Measurements from ENCODE around the gene PLEK. TPM values are rescaled to one million over a fixed set of nuclear protein-coding genes. Genes with fewer than 3 reads are reported as not detected.

PLEK gene
- total RNA-seq, 3 donors from 2014 or later = 3.6 to 20.5 (median 11.7) TPM

DNA sequence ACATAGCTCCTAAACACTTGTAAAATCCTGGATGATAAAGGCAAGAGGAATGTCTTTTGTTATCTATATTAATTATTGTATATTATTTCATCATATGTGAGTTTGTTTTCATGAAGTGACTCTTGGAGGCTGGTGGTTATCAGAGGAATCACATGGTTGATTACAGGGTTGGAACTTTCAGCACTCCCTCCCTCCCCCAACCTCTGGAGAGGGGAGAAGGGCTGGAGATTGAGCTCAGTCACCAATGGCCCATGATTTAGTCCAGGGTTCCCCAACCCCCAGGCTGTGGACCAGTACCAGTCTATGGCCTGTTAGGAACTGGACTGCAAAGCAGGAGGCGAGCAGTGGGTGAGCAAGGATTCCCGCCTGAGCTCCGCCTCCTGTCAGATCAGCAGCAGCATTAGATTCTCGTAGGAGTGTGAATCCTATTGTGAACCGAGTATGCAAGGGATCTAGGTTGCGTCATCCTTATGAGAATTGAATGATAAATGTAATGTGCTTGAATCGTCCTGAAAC lies 64.3 kb downstream of the PLEK start:
- no peak for DNase-seq (ENCODE audit: low spot score in 2 of 2)
- Histone ChIP-seq H3K27me3 (no peaks in the 10 kb centered on the region), H3K9me3 (no peaks in the 10 kb centered on the region), H3K27ac (no peak overlapping the region), H3K4me3 (no peak overlapping the region), H3K36me3 (no peaks in the 10 kb centered on the region), H3K4me1 (no peaks in the 10 kb centered on the region)
- intact Hi-C loops (cut with DNase I; ENCODE audit: low total_unique reads) = no loop called here
- TF ChIP-seq POLR2A (IDR thresholded peaks at IDR 0.05) = no peak
- TF ChIP-seq, protein P1, sequence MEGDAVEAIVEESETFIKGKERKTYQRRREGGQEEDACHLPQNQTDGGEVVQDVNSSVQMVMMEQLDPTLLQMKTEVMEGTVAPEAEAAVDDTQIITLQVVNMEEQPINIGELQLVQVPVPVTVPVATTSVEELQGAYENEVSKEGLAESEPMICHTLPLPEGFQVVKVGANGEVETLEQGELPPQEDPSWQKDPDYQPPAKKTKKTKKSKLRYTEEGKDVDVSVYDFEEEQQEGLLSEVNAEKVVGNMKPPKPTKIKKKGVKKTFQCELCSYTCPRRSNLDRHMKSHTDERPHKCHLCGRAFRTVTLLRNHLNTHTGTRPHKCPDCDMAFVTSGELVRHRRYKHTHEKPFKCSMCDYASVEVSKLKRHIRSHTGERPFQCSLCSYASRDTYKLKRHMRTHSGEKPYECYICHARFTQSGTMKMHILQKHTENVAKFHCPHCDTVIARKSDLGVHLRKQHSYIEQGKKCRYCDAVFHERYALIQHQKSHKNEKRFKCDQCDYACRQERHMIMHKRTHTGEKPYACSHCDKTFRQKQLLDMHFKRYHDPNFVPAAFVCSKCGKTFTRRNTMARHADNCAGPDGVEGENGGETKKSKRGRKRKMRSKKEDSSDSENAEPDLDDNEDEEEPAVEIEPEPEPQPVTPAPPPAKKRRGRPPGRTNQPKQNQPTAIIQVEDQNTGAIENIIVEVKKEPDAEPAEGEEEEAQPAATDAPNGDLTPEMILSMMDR (IDR thresholded peaks at IDR 0.05) = no peak
- TF ChIP-seq POLR2AphosphoS5 (IDR thresholded peaks at IDR 0.05) = no peak

DNA sequence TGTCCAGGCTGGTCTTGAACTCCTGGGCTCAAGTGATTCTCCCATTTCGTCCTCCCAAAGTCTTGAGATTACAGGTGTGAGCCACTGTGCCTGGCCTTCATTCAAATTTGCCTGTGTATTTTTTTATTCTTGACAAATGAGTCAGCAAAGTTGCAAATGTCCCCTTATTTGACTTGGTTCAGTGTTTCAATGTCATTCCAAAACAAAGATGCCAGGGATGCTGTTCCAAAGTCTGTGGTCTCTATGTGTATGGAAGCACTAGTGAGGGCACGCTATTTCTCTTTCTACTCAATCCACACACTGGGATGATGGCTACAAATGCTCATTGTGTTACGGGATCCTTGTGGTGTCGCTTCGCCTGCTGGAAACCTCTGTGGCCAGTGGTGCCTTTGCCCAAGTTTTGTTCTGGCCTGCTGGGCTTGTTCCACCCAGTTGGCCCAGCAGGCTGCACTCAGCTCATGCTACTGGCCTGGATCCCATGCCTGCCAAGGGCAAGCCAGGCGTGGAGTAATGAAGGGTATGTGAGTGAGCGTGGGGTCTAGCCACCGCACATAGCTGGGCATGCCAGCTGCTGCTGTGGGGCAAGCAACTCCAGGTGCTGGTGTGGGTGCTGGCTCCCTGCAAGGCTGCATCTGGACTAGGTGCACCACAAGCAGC lies 66.4 kb downstream of the PLEK start:
- no peaks in the 10 kb centered on the region for H3K4me1 ChIP-seq
- no peak for TF ChIP-seq POLR2A (IDR thresholded peaks at IDR 0.05)
- no peak for TF ChIP-seq POLR2AphosphoS5 (IDR thresholded peaks at IDR 0.05)
- TF ChIP-seq, protein P1 (IDR thresholded peaks at IDR 0.05) = no peak
- H3K36me3 ChIP-seq = no peaks in the 10 kb centered on the region
- DNase-seq (ENCODE audit: low spot score in 2 of 2) = no peak
- intact Hi-C loops (cut with DNase I; ENCODE audit: low total_unique reads) = no loop called here
- H3K27ac ChIP-seq = no peak overlapping the region
- no peaks in the 10 kb centered on the region for H3K27me3 ChIP-seq
- no peaks in the 10 kb centered on the region for H3K9me3 ChIP-seq
- H3K4me3 ChIP-seq = no peak overlapping the region

DNA sequence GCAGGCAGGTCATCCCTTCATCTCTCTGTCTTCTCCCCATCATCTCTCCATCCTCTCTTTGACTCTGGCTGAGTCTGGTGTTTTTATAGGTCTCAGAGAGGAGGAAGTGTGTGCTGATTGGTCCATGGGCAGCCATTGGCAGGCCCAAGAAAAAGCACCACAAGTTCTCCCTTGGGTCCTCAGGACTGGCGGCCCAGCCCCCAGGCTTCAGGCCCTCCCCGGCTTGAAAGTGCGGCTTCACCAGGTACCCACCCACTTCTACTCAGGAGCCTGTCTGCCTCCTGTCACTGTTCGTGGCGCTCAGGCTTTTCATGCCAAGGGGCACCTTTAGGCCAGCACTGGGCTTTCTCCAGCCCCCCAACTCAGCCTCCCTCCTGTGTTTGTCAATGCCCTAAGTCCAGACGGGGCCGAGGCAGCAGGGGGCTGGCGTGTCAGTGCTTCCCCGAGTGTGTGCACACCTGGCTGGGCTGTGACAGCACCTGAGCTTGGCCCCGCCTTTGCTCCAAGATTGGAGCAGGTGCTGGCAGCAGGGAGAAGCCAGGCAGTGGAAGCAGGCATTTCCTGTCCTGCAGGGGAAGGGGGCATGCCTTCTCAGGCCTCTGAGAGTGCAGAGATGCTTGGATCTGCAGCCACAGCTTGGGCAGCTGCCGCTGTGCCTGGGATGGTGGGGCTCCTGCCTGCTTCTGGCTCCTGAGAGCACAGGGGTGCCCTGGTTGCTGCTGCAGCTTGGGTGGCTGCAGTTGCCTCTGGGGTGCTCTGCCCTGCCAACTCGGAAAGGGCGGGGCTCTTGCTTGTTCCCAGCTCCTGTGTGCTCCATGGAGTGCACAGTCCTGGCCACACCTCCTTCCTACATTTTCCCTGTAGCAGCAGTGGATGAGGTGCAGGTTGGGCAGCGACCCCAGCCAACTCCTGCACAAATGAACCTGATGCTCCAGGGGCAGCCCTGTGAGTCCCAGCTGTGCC lies 67.9 kb downstream of the PLEK start:
- H3K36me3 ChIP-seq = no peaks in the 10 kb centered on the region
- intact Hi-C loops (cut with DNase I; ENCODE audit: low total_unique reads) = no loop called here
- no peak for DNase-seq (ENCODE audit: low spot score in 2 of 2)

DNA sequence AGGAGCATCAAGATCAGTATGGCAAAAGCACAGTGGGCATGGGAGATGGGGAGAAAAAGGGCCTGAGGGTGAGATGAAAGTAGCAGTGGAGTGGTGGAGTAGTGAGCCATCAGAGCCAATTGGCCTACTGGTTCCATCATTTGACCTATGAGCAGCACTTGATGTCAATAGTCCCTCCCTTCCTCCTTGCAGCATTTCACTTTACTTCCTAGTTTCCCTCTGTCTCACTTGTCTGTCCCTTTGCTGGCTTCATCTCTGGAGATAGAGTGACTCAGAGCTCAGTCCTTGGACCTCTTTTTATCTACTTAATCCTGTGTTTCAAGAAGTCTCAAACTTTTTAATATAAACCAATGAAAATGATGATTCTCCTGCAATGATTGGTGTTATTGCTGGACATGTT lies 69.9 kb downstream of the PLEK start:
- Histone ChIP-seq H3K36me3 (no peaks in the 10 kb centered on the region), H3K4me1 (no peaks in the 10 kb centered on the region), H3K27me3 (no peaks in the 10 kb centered on the region), H3K9me3 (no peaks in the 10 kb centered on the region), H3K27ac (no peak overlapping the region), H3K4me3 (no peak overlapping the region)
- TF ChIP-seq, protein P1 (IDR thresholded peaks at IDR 0.05) = no peak
- TF ChIP-seq POLR2A (IDR thresholded peaks at IDR 0.05) (no peak), POLR2AphosphoS5 (IDR thresholded peaks at IDR 0.05) (no peak)
- intact Hi-C loops (cut with DNase I; ENCODE audit: low total_unique reads) = no loop called here
- DNase-seq (ENCODE audit: low spot score in 2 of 2) = no peak

More for the DNA sequence above, 67.9 kb downstream of the PLEK start:
- TF ChIP-seq, protein P1 (IDR thresholded peaks at IDR 0.05) = no peak
- Histone ChIP-seq H3K9me3 (no peaks in the 10 kb centered on the region), H3K27me3 (no peaks in the 10 kb centered on the region), H3K4me3 (no peak overlapping the region), H3K27ac (no peak overlapping the region), H3K4me1 (no peaks in the 10 kb centered on the region)

DNA sequence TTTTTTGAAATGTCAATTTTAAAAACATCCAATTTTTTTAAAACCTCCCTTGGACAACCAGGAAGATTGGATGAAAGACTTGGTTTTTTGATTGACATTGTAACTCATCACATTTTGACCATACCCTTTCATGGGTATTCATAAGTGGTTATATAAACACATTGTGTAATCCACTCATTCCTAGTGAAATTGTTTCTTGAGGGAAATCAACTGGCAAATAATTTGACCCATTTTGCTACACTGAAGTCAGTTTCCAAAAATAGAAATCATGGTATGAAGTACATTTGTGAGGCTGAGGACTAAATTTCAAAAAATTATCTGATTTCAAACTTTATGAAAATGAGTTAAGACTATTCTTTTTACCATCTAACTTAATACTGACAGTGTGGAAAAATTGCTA lies 70.5 kb downstream of the PLEK start:
- TF ChIP-seq, protein P1 (IDR thresholded peaks at IDR 0.05) = no peak
- TF ChIP-seq POLR2A (IDR thresholded peaks at IDR 0.05) (no peak), POLR2AphosphoS5 (IDR thresholded peaks at IDR 0.05) (no peak)
- Histone ChIP-seq H3K36me3 (no peaks in the 10 kb centered on the region), H3K9me3 (no peaks in the 10 kb centered on the region), H3K4me1 (no peaks in the 10 kb centered on the region), H3K27me3 (no peaks in the 10 kb centered on the region), H3K4me3 (no peak overlapping the region), H3K27ac (no peak overlapping the region)
- intact Hi-C loops (cut with DNase I; ENCODE audit: low total_unique reads) = no loop called here
- DNase-seq (ENCODE audit: low spot score in 2 of 2) = no peak
